Body of pancreas (tissue), 4 donors: ENCODE data around the gene PTPRJ. TPM values are rescaled to one million over a fixed set of nuclear protein-coding genes. Genes with fewer than 3 reads are reported as not detected.

Source experiments
- ATAC-seq: fragments of 150-250 bp; one replicate; pipeline ENCODE4 v1.9.1; 2016
- DNase-seq, 4 donors: peaks; one replicate each; pipeline ENCODE4 v3.0.0-alpha.2; 2019
- H3K27ac ChIP-seq, 4 donors: fragments of 200-600 bp; sonication (generic); 1 replicate in 3 of 4; 2 replicates in 1 of 4; pipeline versions ENCODE4 v1.5.1 to v1.6.1; 2016 to 2019; ENCODE audit warnings: mild to moderate bottlenecking in 1 of 4, mixed read lengths in 1 of 4, moderate library complexity in 1 of 4
- H3K27me3 ChIP-seq, 2 donors: fragments of 200-600 bp; sonication (generic); one replicate each; pipeline ENCODE4 v1.6.0; 2016; ENCODE audit warnings: mild to moderate bottlenecking in 1 of 2
- H3K36me3 ChIP-seq, 2 donors: fragments of 200-600 bp; sonication (generic); replicated peaks in 1 of 2; 2 replicates each; pipeline ENCODE4 v1.5.1; 2016; ENCODE audit warnings: low read depth in 2 of 2; ENCODE audit not compliant: insufficient read depth in 1 of 2
- H3K4me1 ChIP-seq: fragments of 200-600 bp; sonication (generic); one replicate; pipeline ENCODE4 v1.6.0; 2016
- H3K4me3 ChIP-seq, 2 donors: fragments of 200-600 bp; sonication (generic); 1 replicate in 1 of 2; 2 replicates in 1 of 2; pipeline ENCODE4 v1.5.1; 2016 to 2019
- H3K9me3 ChIP-seq, 3 donors: fragments of 200-600 bp; sonication (generic); 1 replicate in 2 of 3; 2 replicates in 1 of 3; pipeline ENCODE4 v1.5.1; 2016
- CTCF ChIP-seq, 7 experiments: fragments of 450-650 bp in 4 of 7; fragments of 200-600 bp in 3 of 7; sonication (generic) in 3 of 7; IDR thresholded peaks; one replicate each; pipeline ENCODE4 v1.5.1; 2016 to 2019; ENCODE audit warnings: antibody characterized with exemption in 7 of 7
- POLR2A ChIP-seq, 3 donors: fragments of 450-650 bp; IDR thresholded peaks; one replicate each; pipeline ENCODE4 v1.6.1; 2016; ENCODE audit warnings: antibody characterized with exemption in 3 of 3, mild to moderate bottlenecking in 2 of 3
- WGBS, 2 donors: methylation state at CpG; one replicate each; pipeline ENCODE4 v1.1.5; 2017; 5-methylcytosine and 5-hydroxymethylcytosine counted together
- intact Hi-C: fragments of 100-400 bp; cut with DNase I; formaldehyde crosslinking; loops from one replicate; pipeline ENCODE4 v1.15.1; 2023
- total RNA-seq, 2 donors: library from RNA; depleted of rRNA; stranded (reverse); fragments of >200 nt; gene quantifications; one replicate each; pipeline ENCODE4 v1.1.0, GENCODE V29; 2016

PTPRJ gene
- total RNA-seq, 2 donors from 2014 or later = 10.9 to 17.1 TPM

- H3K27ac ChIP-seq = no peak overlapping the region
- no peaks in the 10 kb centered on the region for H3K36me3 ChIP-seq
- no peaks in the 10 kb centered on the region for H3K27me3 ChIP-seq
- WGBS, 2 donors = 100% methylated on average over 2 of the region's 2 CpGs
- H3K9me3 ChIP-seq = no peaks in the 10 kb centered on the region
- TF ChIP-seq CTCF (IDR thresholded peaks at IDR 0.05) = no peak
- TF ChIP-seq POLR2A (IDR thresholded peaks at IDR 0.05) = no peak
- H3K4me3 ChIP-seq = no peak overlapping the region
- H3K4me1 ChIP-seq = peaks cover 19% of the 10 kb centered on the region
- intact Hi-C loops = no loop called here
- DNase-seq (no peak), ATAC-seq (no peak)
These were observed 77.7 kb downstream of the PTPRJ start for GRCh38 chr11:48058064-48058463.

GRCh38 chr11:48058788-48059187 lies 78.4 kb downstream of the PTPRJ start:
- DNase-seq (no peak), ATAC-seq (no peak)
- no peaks in the 10 kb centered on the region for H3K9me3 ChIP-seq
- H3K4me1 ChIP-seq = peaks cover 19% of the 10 kb centered on the region
- intact Hi-C loops = no loop called here
- no peaks in the 10 kb centered on the region for H3K36me3 ChIP-seq
- no peak overlapping the region for H3K4me3 ChIP-seq
- 93 to 95% methylated on average over 12 of the region's 12 CpGs for WGBS, 2 donors
- no peak overlapping the region for H3K27ac ChIP-seq
- no peaks in the 10 kb centered on the region for H3K27me3 ChIP-seq
- no peak for TF ChIP-seq POLR2A (IDR thresholded peaks at IDR 0.05)
- no peak for TF ChIP-seq CTCF (IDR thresholded peaks at IDR 0.05)

- ATAC-seq = no peak
- peaks cover 7% of the 10 kb centered on the region for H3K4me1 ChIP-seq
- no peak for DNase-seq
These were observed 82.3 kb downstream of the PTPRJ start for GRCh38 chr11:48062649-48063048.

GRCh38 chr11:48063424-48063978 lies 83.1 kb downstream of the PTPRJ start:
- DNase-seq (peak in 2 of 4 donors; percentile 25 to 43), ATAC-seq (peak; percentile 73)
- no peak for TF ChIP-seq POLR2A (IDR thresholded peaks at IDR 0.05)
- TF ChIP-seq CTCF (IDR thresholded peaks at IDR 0.05) = no peak
- Histone ChIP-seq H3K27me3 (no peaks in the 10 kb centered on the region), H3K4me1 (peaks cover 7% of the 10 kb centered on the region), H3K9me3 (no peaks in the 10 kb centered on the region), H3K36me3 (no peaks in the 10 kb centered on the region), H3K4me3 (no peak overlapping the region), H3K27ac (peak overlapping the region; percentile 15 to 72 (median 49))
- WGBS, 2 donors = 43% methylated on average over 2 of the region's 2 CpGs
- intact Hi-C loops = no loop called here

More at GRCh38 chr11:48062649-48063048, 82.3 kb downstream of the PTPRJ start:
- Histone ChIP-seq H3K9me3 (no peaks in the 10 kb centered on the region), H3K4me3 (no peak overlapping the region), H3K36me3 (no peaks in the 10 kb centered on the region), H3K27me3 (no peaks in the 10 kb centered on the region), H3K27ac (peak overlapping the region; percentile 15 to 72 (median 49))
- no peak for TF ChIP-seq CTCF (IDR thresholded peaks at IDR 0.05)
- TF ChIP-seq POLR2A (IDR thresholded peaks at IDR 0.05) = no peak
- 61 to 70% methylated on average over 3 of the region's 3 CpGs for WGBS, 2 donors
- intact Hi-C loops = no loop called here

GRCh38 chr11:48064306-48064705 lies 83.9 kb downstream of the PTPRJ start:
- ATAC-seq = no peak
- H3K9me3 ChIP-seq = no peaks in the 10 kb centered on the region
- WGBS, 2 donors = 71 to 95% methylated on average over 4 to 8 of the region's 8 CpGs

More at GRCh38 chr11:48064306-48064705, 83.9 kb downstream of the PTPRJ start:
- Histone ChIP-seq H3K27me3 (no peaks in the 10 kb centered on the region), H3K4me3 (no peak overlapping the region), H3K36me3 (no peaks in the 10 kb centered on the region), H3K27ac (peak overlapping the region; percentile 42 to 72 (median 53)), H3K4me1 (peaks cover 7% of the 10 kb centered on the region)
- no peak for TF ChIP-seq CTCF (IDR thresholded peaks at IDR 0.05)
- TF ChIP-seq POLR2A (IDR thresholded peaks at IDR 0.05) = no peak
- no peak for DNase-seq
- intact Hi-C loops = no loop called here
